ENCODE measurements around the gene COX5B.

The COX5B gene

GRCh38 chr2:97657986-97658690, 12.3 kb downstream of the COX5B start:
- no peak overlapping the region for H3K4me3 Mint-ChIP-seq
- peaks cover 22% of the 10 kb centered on the region for H3K9me3 Mint-ChIP-seq
- peaks cover 57% of the 10 kb centered on the region for H3K36me3 Mint-ChIP-seq (ENCODE audit: low read depth)
- no peak for TF ChIP-seq CTCF (IDR thresholded peaks at IDR 0.05; ENCODE audit: unreplicated experiment in 3 of 3)
- H3K27ac Mint-ChIP-seq = no peak overlapping the region
- peaks cover 26% of the 10 kb centered on the region for H3K4me1 Mint-ChIP-seq
- H3K27me3 Mint-ChIP-seq (ENCODE audit: low read depth) = no peaks in the 10 kb centered on the region

- Mint-ChIP-seq H3K4me1 (peaks cover 28% of the 10 kb centered on the region), H3K36me3 (ENCODE audit: low read depth) (peaks cover 51% of the 10 kb centered on the region), H3K9me3 (peaks cover 17% of the 10 kb centered on the region), H3K27me3 (ENCODE audit: low read depth) (no peaks in the 10 kb centered on the region), H3K4me3 (no peak overlapping the region), H3K27ac (no peak overlapping the region)
- no peak for TF ChIP-seq CTCF (IDR thresholded peaks at IDR 0.05; ENCODE audit: unreplicated experiment in 3 of 3)
Measured at GRCh38 chr2:97658691-97659157, 12.9 kb downstream of the COX5B start.

- peaks cover 28% of the 10 kb centered on the region for H3K4me1 Mint-ChIP-seq
- TF ChIP-seq CTCF (IDR thresholded peaks at IDR 0.05; ENCODE audit: unreplicated experiment in 3 of 3) = no peak
- peak overlapping the region in 1 of 3 experiments; percentile 38 for H3K4me3 Mint-ChIP-seq
- no peaks in the 10 kb centered on the region for H3K27me3 Mint-ChIP-seq (ENCODE audit: low read depth)
- H3K9me3 Mint-ChIP-seq = peaks cover 10% of the 10 kb centered on the region
- no peak overlapping the region for H3K27ac Mint-ChIP-seq
- H3K36me3 Mint-ChIP-seq (ENCODE audit: low read depth) = peaks cover 44% of the 10 kb centered on the region
Measured at GRCh38 chr2:97659256-97660043, 13.6 kb downstream of the COX5B start.

GRCh38 chr2:97660044-97660774, 14.3 kb downstream of the COX5B start:
- H3K9me3 Mint-ChIP-seq = peaks cover 4% of the 10 kb centered on the region
- no peak for TF ChIP-seq CTCF (IDR thresholded peaks at IDR 0.05; ENCODE audit: unreplicated experiment in 3 of 3)

GRCh38 chr2:97660775-97661389, 15.0 kb downstream of the COX5B start:
- Mint-ChIP-seq H3K27me3 (ENCODE audit: low read depth) (no peaks in the 10 kb centered on the region), H3K36me3 (ENCODE audit: low read depth) (peaks cover 29% of the 10 kb centered on the region), H3K4me3 (peak overlapping the region; percentile 21 to 91 (median 54)), H3K27ac (no peak overlapping the region), H3K9me3 (no peaks in the 10 kb centered on the region), H3K4me1 (peaks cover 28% of the 10 kb centered on the region)
- TF ChIP-seq CTCF (IDR thresholded peaks at IDR 0.05; ENCODE audit: unreplicated experiment in 3 of 3) = no peak

More at GRCh38 chr2:97660044-97660774, 14.3 kb downstream of the COX5B start:
- H3K4me1 Mint-ChIP-seq = peaks cover 28% of the 10 kb centered on the region
- H3K27me3 Mint-ChIP-seq (ENCODE audit: low read depth) = no peaks in the 10 kb centered on the region
- peaks cover 36% of the 10 kb centered on the region for H3K36me3 Mint-ChIP-seq (ENCODE audit: low read depth)
- no peak overlapping the region for H3K4me3 Mint-ChIP-seq
- peak overlapping the region in 1 of 3 experiments; percentile 33 for H3K27ac Mint-ChIP-seq
